Fibroblast of mammary gland (primary cell): ENCODE results near the gene STIM2.
A peak's percentile ranks its signal among the peaks of the same experiment; 100 is the strongest.

ENCODE experiments used
- DNase-seq: peaks from one replicate; pipeline ENCODE4 v3.0.0-alpha.2; 2010; ENCODE audit warnings: low read depth
- H3K4me3 ChIP-seq: 2 replicates; pipeline ENCODE4 v1.5.1; 2011; ENCODE audit warnings: low read depth, mild to moderate bottlenecking, low read length, moderate library complexity; ENCODE audit not compliant: control insufficient read depth
- CTCF ChIP-seq: conservative IDR thresholded peaks from 2 replicates; pipeline ENCODE4 v1.5.1; 2011; ENCODE audit warnings: low read depth, low read length, inconsistent platforms; ENCODE audit not compliant: control insufficient read depth, insufficient read depth

The STIM2 gene

GRCh38 chr4:26858947-26859401, 1.7 kb upstream of the STIM2 start:
- TF ChIP-seq CTCF: no peak
- no peak overlapping the region for H3K4me3 ChIP-seq
- peak; percentile 28 for DNase-seq

GRCh38 chr4:26859762-26860156, 882 bp upstream of the STIM2 start:
- H3K4me3 ChIP-seq: peak overlapping the region; percentile 80
- no peak for DNase-seq
- no peak for TF ChIP-seq CTCF

- DNase-seq: peak; percentile 33
- peak overlapping the region; percentile 89 for H3K4me3 ChIP-seq
- no peak for TF ChIP-seq CTCF
Measured at GRCh38 chr4:26860922-26861433, 337 bp downstream of the STIM2 start.

- peak overlapping the region; percentile 89 for H3K4me3 ChIP-seq
- DNase-seq: peak; percentile 59
- TF ChIP-seq CTCF: no peak
Measured at GRCh38 chr4:26861434-26862186, 969 bp downstream of the STIM2 start.

- TF ChIP-seq CTCF: no peak
- DNase-seq: no peak
- H3K4me3 ChIP-seq: peak overlapping the region; percentile 89
Measured at GRCh38 chr4:26862381-26862915, 1.8 kb downstream of the STIM2 start.

- no peak overlapping the region for H3K4me3 ChIP-seq
- no peak for DNase-seq
- no peak for TF ChIP-seq CTCF
Measured at GRCh38 chr4:26863512-26863911, 2.9 kb downstream of the STIM2 start.
